ENCODE results near the gene OGDH.

The OGDH gene

DNA sequence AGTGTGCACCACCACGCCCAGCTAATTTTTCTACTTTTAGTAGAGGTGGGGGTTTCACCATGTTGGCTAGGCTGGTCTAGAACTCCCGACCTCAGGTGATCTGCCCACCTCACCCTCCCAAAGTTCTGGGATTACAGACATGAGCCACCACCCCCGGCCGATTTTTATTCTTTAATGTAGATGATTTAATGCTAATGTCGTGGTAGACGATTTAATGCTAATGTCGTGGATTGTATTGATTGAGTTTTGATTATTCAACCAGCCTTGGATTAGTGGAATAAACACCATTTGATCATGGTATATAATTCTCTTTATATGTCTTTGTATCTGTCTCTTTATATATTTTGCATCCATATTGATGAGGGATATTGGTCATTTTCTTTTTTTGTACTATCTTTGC lies 52.6 kb downstream of the OGDH start:
- TF ChIP-seq FOXP2 (optimal IDR thresholded peaks at IDR 0.05; ENCODE audit: borderline replicate concordance, extremely low read depth, extremely low read length, insufficient read depth) (no peak), TAF1 (IDR thresholded peaks at IDR 0.05; ENCODE audit: borderline replicate concordance, insufficient read depth, low read length) (no peak), SIN3A (IDR thresholded peaks at IDR 0.05; ENCODE audit: borderline replicate concordance, insufficient read depth, low read length) (no peak)

DNA sequence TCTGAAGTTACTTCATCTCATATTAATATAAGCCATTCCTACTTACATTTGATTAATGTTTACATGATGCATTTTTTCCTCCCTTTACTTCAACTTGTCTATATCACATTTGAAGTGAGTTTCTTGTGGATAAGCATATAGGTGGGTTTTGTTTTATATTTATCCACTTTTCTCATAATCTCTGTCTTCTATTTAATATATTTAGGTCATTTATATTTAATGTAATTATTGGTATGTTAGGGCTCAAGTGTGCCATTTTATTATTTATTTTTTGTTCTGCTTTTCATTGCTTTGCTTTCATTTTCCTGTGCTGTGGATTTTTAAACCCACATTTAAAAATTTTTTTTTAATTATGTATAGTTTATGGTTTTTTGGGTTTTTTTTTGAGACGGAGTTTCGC lies 54.8 kb downstream of the OGDH start:
- no peak for TF ChIP-seq TAF1 (IDR thresholded peaks at IDR 0.05; ENCODE audit: borderline replicate concordance, insufficient read depth, low read length)
- no peak for TF ChIP-seq SIN3A (IDR thresholded peaks at IDR 0.05; ENCODE audit: borderline replicate concordance, insufficient read depth, low read length)
- no peak for TF ChIP-seq FOXP2 (optimal IDR thresholded peaks at IDR 0.05; ENCODE audit: borderline replicate concordance, extremely low read depth, extremely low read length, insufficient read depth)
- TF ChIP-seq, protein P1, sequence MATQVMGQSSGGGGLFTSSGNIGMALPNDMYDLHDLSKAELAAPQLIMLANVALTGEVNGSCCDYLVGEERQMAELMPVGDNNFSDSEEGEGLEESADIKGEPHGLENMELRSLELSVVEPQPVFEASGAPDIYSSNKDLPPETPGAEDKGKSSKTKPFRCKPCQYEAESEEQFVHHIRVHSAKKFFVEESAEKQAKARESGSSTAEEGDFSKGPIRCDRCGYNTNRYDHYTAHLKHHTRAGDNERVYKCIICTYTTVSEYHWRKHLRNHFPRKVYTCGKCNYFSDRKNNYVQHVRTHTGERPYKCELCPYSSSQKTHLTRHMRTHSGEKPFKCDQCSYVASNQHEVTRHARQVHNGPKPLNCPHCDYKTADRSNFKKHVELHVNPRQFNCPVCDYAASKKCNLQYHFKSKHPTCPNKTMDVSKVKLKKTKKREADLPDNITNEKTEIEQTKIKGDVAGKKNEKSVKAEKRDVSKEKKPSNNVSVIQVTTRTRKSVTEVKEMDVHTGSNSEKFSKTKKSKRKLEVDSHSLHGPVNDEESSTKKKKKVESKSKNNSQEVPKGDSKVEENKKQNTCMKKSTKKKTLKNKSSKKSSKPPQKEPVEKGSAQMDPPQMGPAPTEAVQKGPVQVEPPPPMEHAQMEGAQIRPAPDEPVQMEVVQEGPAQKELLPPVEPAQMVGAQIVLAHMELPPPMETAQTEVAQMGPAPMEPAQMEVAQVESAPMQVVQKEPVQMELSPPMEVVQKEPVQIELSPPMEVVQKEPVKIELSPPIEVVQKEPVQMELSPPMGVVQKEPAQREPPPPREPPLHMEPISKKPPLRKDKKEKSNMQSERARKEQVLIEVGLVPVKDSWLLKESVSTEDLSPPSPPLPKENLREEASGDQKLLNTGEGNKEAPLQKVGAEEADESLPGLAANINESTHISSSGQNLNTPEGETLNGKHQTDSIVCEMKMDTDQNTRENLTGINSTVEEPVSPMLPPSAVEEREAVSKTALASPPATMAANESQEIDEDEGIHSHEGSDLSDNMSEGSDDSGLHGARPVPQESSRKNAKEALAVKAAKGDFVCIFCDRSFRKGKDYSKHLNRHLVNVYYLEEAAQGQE (IDR thresholded peaks at IDR 0.05; ENCODE audit: insufficient read depth in 1 of 2, low read depth in 2 of 2, low read length in 2 of 2), result no peak
- TF ChIP-seq POLR2AphosphoS5 (IDR thresholded peaks at IDR 0.05; ENCODE audit: low read depth, low read length), result no peak

- TF ChIP-seq FOXP2 (optimal IDR thresholded peaks at IDR 0.05; ENCODE audit: borderline replicate concordance, extremely low read depth, extremely low read length, insufficient read depth) (no peak), SIN3A (IDR thresholded peaks at IDR 0.05; ENCODE audit: borderline replicate concordance, insufficient read depth, low read length) (no peak), TAF1 (IDR thresholded peaks at IDR 0.05; ENCODE audit: borderline replicate concordance, insufficient read depth, low read length) (no peak), POLR2AphosphoS5 (IDR thresholded peaks at IDR 0.05; ENCODE audit: low read depth, low read length) (no peak)
- TF ChIP-seq, protein P1 (IDR thresholded peaks at IDR 0.05; ENCODE audit: insufficient read depth in 1 of 2, low read depth in 2 of 2, low read length in 2 of 2), result no peak
Measured at GRCh38 chr7:44664780-44665461, 58.5 kb downstream of the OGDH start.

DNA sequence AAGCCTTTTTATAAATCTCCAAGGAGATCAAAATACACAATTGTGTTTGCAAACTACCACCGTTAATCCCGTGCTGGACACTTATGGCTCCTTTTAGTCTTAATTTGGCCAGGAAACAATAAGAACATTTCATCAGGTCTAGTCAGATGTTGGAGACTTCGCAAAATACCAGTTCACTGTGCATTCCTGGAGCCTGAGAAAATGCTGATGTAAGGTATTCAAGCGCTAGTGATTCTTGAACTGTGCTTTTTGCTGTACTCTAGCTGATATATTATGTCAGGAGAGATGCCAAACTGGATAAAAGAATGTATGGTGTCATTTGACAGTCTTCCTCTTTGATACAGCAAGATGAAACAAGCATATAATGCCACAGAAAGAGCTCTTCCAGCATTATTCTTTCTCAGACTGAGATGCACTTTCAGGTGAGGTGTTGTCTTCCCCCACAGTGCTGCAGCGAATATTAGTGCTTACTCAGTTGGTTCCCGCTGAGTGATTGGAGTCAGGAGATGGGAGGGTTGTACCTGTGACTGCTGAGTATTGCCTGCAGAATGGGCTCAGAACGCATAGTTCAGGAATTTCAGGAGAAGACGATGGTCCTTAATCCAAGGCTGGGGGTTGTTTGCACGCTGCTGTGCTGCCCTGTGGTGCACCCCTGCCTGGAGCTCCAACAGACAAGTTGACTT lies 59.2 kb downstream of the OGDH start:
- TF ChIP-seq TAF1 (IDR thresholded peaks at IDR 0.05; ENCODE audit: borderline replicate concordance, insufficient read depth, low read length), result no peak
- no peak for TF ChIP-seq FOXP2 (optimal IDR thresholded peaks at IDR 0.05; ENCODE audit: borderline replicate concordance, extremely low read depth, extremely low read length, insufficient read depth)
- TF ChIP-seq POLR2AphosphoS5 (IDR thresholded peaks at IDR 0.05; ENCODE audit: low read depth, low read length), result no peak
- TF ChIP-seq, protein P1 (IDR thresholded peaks at IDR 0.05; ENCODE audit: insufficient read depth in 1 of 2, low read depth in 2 of 2, low read length in 2 of 2), result no peak
- no peak for TF ChIP-seq SIN3A (IDR thresholded peaks at IDR 0.05; ENCODE audit: borderline replicate concordance, insufficient read depth, low read length)

- TF ChIP-seq, protein P1 (IDR thresholded peaks at IDR 0.05; ENCODE audit: insufficient read depth in 1 of 2, low read depth in 2 of 2, low read length in 2 of 2), result no peak
- TF ChIP-seq SIN3A (IDR thresholded peaks at IDR 0.05; ENCODE audit: borderline replicate concordance, insufficient read depth, low read length) (no peak), TAF1 (IDR thresholded peaks at IDR 0.05; ENCODE audit: borderline replicate concordance, insufficient read depth, low read length) (no peak), FOXP2 (optimal IDR thresholded peaks at IDR 0.05; ENCODE audit: borderline replicate concordance, extremely low read depth, extremely low read length, insufficient read depth) (no peak), POLR2AphosphoS5 (IDR thresholded peaks at IDR 0.05; ENCODE audit: low read depth, low read length) (no peak)
Measured at GRCh38 chr7:44666566-44666965, 60.1 kb downstream of the OGDH start.

Measured in PFSK-1 (cell line).